K562 (cell line): ENCODE data around the gene GAB4. TPM values are rescaled to one million over a fixed set of nuclear protein-coding genes. Genes with fewer than 3 reads are reported as not detected.

Source experiments
- ATAC-seq: fragments of 200-7000 bp; cut with Tn5 transposase; 3 replicates; pipeline ENCODE4 v1.9.1; 2020; ENCODE audit warnings: moderate library complexity
- BruUV-seq: library from RNA; stranded (reverse); fragments of 400-500 nt; replicated peaks from 2 replicates; lab custom pipeline; 2021; lab: Mats Ljungman, UMichigan
- CTCF ChIA-PET: fragments of 300-600 bp; formaldehyde crosslinking; extraction: SDS; loops from one replicate; lab custom pipeline; 2021; ENCODE audit warnings: low intra/inter-chr PET ratio; lab: Yijun Ruan, JAX
- POLR2A ChIA-PET: fragments of 300-600, 350-650 bp; sonication (Branson Sonifier 250); formaldehyde crosslinking; extraction: SDS; loops from one replicate; lab custom pipeline; 2021; ENCODE audit warnings: antibody characterized with exemption, inconsistent platforms; lab: Yijun Ruan, JAX
- DNase-seq, 4 experiments: peaks; one replicate each; pipeline versions ENCODE4 v3.0.0 to v3.0.0-alpha.2; 2011 to 2018; ENCODE audit warnings: low spot score in 3 of 4, mixed read lengths in 3 of 4; ENCODE audit errors: extremely low read depth in 1 of 4
- FAIRE-seq: peaks from 2 replicates; lab custom pipeline; 2011; peaks lifted over from hg19 to GRCh38; lab: Jason Lieb, UNC
- H2AFZ ChIP-seq: 2 replicates; pipeline ENCODE4 v1.6.0; 2011; ENCODE audit warnings: low read depth, low read length, control low read depth, inconsistent platforms
- H3K27ac ChIP-seq: fragments of 200-600 bp; 3 replicates; pipeline ENCODE4 v1.8.0; 2011; ENCODE audit warnings: low read depth, mild to moderate bottlenecking, control low read depth, inconsistent platforms, low read length, moderate library complexity, mixed read lengths; ENCODE audit errors: extremely low read depth
- H3K27me3 ChIP-seq, 2 experiments: fragments of 300-600 bp in 1 of 2; 2 replicates in 1 of 2; 3 replicates in 1 of 2; pipeline versions ENCODE4 v1.6.0 to v1.8.0; 2011; ENCODE audit warnings: inconsistent platforms in 2 of 2, low read length in 2 of 2, mild to moderate bottlenecking in 1 of 2, mixed read lengths in 1 of 2, moderate library complexity in 1 of 2; ENCODE audit not compliant: control insufficient read depth in 2 of 2, insufficient read depth in 2 of 2
- H3K36me3 ChIP-seq: fragments of 300-600 bp; 3 replicates; pipeline ENCODE4 v1.8.0; 2011; ENCODE audit warnings: mild to moderate bottlenecking, low read length, inconsistent platforms; ENCODE audit not compliant: control insufficient read depth, insufficient read depth
- H3K4me1 ChIP-seq, 2 experiments: fragments of 200-600 bp in 1 of 2; replicated peaks in 1 of 2; 2 replicates in 1 of 2; 3 replicates in 1 of 2; pipeline versions ENCODE4 v1.5.1 to v1.8.0; 2011; ENCODE audit warnings: inconsistent platforms in 2 of 2, low read length in 2 of 2, mild to moderate bottlenecking in 1 of 2, mixed read lengths in 1 of 2, moderate library complexity in 1 of 2; ENCODE audit not compliant: control insufficient read depth in 2 of 2, insufficient read depth in 2 of 2
- H3K4me2 ChIP-seq: 2 replicates; pipeline ENCODE4 v1.6.1; 2011; ENCODE audit warnings: low read length, control low read depth, inconsistent platforms, mixed read lengths; ENCODE audit not compliant: insufficient read depth
- H3K4me3 ChIP-seq: fragments of 200-600 bp; sonication (generic), shearing (Covaris generic); 2 replicates; pipeline ENCODE4 v1.5.1; 2016; ENCODE audit warnings: control low read depth, inconsistent platforms
- H3K79me2 ChIP-seq: fragments of 200-600 bp; 3 replicates; pipeline ENCODE4 v1.8.0; 2011; ENCODE audit warnings: low read length, inconsistent platforms; ENCODE audit not compliant: control insufficient read depth, insufficient read depth
- H3K9ac ChIP-seq, 2 experiments: 2 replicates each; pipeline versions ENCODE4 v1.6.0 to v1.6.1; 2011; ENCODE audit warnings: low read depth in 2 of 2, low read length in 2 of 2, control low read depth in 1 of 2, inconsistent platforms in 1 of 2, mild to moderate bottlenecking in 1 of 2, mixed read lengths in 1 of 2; ENCODE audit not compliant: insufficient read depth in 1 of 2
- H3K9me1 ChIP-seq: one replicate; pipeline ENCODE4 v1.6.0; 2011; ENCODE audit warnings: inconsistent platforms, mild to moderate bottlenecking, low read length, moderate library complexity; ENCODE audit not compliant: control insufficient read depth, insufficient read depth
- H3K9me3 ChIP-seq: replicated peaks from 2 replicates; pipeline ENCODE4 v1.5.1; 2011; ENCODE audit warnings: low read depth, low read length, inconsistent platforms; ENCODE audit not compliant: control insufficient read depth, insufficient read depth
- H4K20me1 ChIP-seq: replicated peaks from 2 replicates; pipeline ENCODE4 v1.6.1; 2011; ENCODE audit warnings: low read length, inconsistent platforms, mixed read lengths; ENCODE audit not compliant: control insufficient read depth, insufficient read depth
- NUFIP1 ChIP-seq: fragments of 450-650 bp; IDR thresholded peaks from 2 replicates; pipeline ENCODE4 v1.6.1; 2018; ENCODE audit not compliant: partially characterized antibody
- PHB ChIP-seq: fragments of 250-450 bp; sonication (Bioruptor Pico); IDR thresholded peaks from 2 replicates; pipeline ENCODE4 v1.5.0; 2021
- PKNOX1 ChIP-seq: fragments of 450-650 bp; IDR thresholded peaks from 2 replicates; pipeline ENCODE4 v1.6.1; 2016
- TAL1 ChIP-seq: fragments of 450-650 bp; IDR thresholded peaks from 2 replicates; pipeline ENCODE4 v1.6.1; 2016; ENCODE audit warnings: mild to moderate bottlenecking
- WGBS: fragments of 100-300 bp; shearing (Covaris generic); methylation state at CpG from one replicate; pipeline ENCODE4 v1.1.6; 2016; ENCODE audit warnings: low coverage, mixed read lengths; ENCODE audit not compliant: insufficient coverage; ENCODE audit errors: missing lambda C conversion rate; 5-methylcytosine and 5-hydroxymethylcytosine counted together
- in situ Hi-C: fragments of 300-500 bp; cut with MboI; formaldehyde crosslinking; loops from 4 replicates; pipeline ENCODE4 v1.15.0; 2018; ENCODE audit warnings: inconsistent platforms, mixed read lengths
- intact Hi-C: fragments of 100-400 bp; cut with micrococcal nuclease; formaldehyde crosslinking; loops from 2 replicates; pipeline ENCODE4 v1.14.2; 2022
- polyA plus RNA-seq, 8 experiments: library from polyadenylated mRNA; depleted of rRNA in 4 of 8; stranded (reverse) in 5 of 8; unstranded in 3 of 8; fragments of >200 nt; fragmentation: Nextera tagmentation in 2 of 8; fragmentation: Illumina TruSeq in 1 of 8; extraction: Ambion mirVana in 2 of 8; extraction: Trizol in 1 of 8; gene quantifications; 2 replicates each; pipeline versions ENCODE4 v1.2.1 to v1.2.3, GENCODE V29; 2011 to 2014; ENCODE audit warnings: inconsistent platforms in 1 of 8, missing spikeins in 1 of 8
- total RNA-seq, 7 experiments: library from RNA; depleted of rRNA in 6 of 7; stranded (reverse); fragments of >200 nt in 6 of 7; fragmentation: Illumina TruSeq in 2 of 7; extraction: Trizol in 2 of 7; gene quantifications; 2 replicates each; pipeline versions ENCODE4 v1.2.1 to v1.2.3, GENCODE V29; 2011 to 2021; ENCODE audit warnings: low replicate concordance in 1 of 7

Gene GAB4
- total and polyA plus RNA-seq, 9 of the 15 experiments (the other 6 are each of a cell fraction or from before 2014, with no cell fraction given): 0.04 to 0.11 (median 0.04) TPM; not detected in 6

DNA sequence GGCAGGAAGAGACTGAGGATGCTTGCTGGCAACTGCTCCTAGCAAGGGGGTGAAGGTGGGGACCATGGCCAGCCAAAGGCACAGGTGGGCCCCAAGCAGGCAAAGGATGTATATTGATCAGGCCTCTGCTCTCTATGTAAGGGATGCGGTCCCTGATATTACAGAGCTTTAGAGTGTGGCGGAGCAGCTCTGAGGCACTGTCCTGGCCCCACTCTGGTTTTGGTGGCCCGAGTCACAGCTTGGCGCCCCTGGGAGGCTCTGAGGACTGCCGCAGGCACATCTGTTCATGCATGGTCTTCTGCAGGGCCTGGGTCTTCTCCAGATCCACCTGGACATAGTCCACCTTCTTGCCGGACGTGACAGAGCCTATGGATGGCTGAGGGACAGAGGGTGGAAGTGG lies 45.5 kb downstream of the GAB4 start:
- POLR2A ChIA-PET: interaction anchor here (0.6 kb wide), 1 partner anchor 16 kb away, joined by 3 read pairs; no protein-coding TSS in a partner anchor

More for the DNA sequence above, 45.5 kb downstream of the GAB4 start:
- in situ Hi-C loops: no loop called here
- H3K79me2 ChIP-seq: no peaks in the 10 kb centered on the region
- WGBS: 3% methylated on average over 7 of the region's 7 CpGs
- no peaks in the 10 kb centered on the region for H3K9me1 ChIP-seq
- intact Hi-C loops: no loop called here
- TF ChIP-seq PHB (CRISPR knock-in tag) (no peak), TAL1 (no peak), NUFIP1 (no peak), PKNOX1 (no peak)
- no peaks in the 10 kb centered on the region for H3K36me3 ChIP-seq
- H4K20me1 ChIP-seq: no peaks in the 10 kb centered on the region; the same call in 1 of the 2 replicates
- no peak overlapping the region for H3K4me3 ChIP-seq
- H3K4me2 ChIP-seq: no peak overlapping the region
- ATAC-seq: no peak
- no peak overlapping the region for H2AFZ ChIP-seq
- CTCF ChIA-PET: no interaction called here
- H3K27ac ChIP-seq: no peak overlapping the region
- H3K9me3 ChIP-seq: no peaks in the 10 kb centered on the region
- no peak for FAIRE-seq
- BruUV-seq: no TSS peak
- peaks cover 6 to 25% of the 10 kb centered on the region in 2 experiments; a peak in 3 of 5 replicates for H3K27me3 ChIP-seq
- peaks cover 0 to 4% of the 10 kb centered on the region in 2 experiments; a peak in 1 of 5 replicates for H3K4me1 ChIP-seq
- peak in 2 of 4 experiments; percentile 6 for DNase-seq
- no peak overlapping the region for H3K9ac ChIP-seq
